ENCODE data around the gene MTRF1L.

DNA sequence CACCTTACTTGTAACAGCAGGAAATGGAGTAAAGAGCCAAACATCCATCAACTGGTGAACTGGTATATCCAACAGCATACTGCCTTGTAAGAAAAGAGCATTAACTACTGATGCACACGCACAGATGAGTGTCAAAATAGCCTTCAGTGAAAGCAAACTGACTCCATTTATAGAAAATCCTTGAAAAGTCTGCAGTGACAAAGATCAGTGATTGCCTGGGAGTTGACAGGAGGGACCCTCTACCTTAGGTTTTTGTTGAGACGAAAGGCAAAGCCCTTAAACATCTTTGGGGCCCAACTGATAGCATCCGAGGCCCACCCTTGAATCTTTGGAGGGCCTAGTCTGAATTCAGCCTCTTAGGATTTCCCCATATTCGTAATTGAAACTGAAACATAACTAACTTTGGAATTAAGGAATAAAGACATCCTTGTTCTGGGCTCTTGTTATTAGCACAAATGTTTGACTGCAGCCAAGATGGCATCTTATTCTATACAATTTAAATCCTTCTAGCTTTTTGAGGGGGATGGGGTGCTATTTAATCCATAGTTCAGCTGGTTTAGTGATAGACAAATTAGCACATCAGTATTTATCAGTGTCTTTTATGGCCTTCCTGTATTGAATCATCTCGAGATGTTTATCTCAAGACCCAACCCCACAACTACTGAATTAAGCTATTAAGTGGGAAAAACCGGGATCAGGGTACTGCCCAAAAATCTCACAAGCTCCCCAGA, 32.7 kb downstream of the MTRF1L start:
- TF ChIP-seq, protein P1, sequence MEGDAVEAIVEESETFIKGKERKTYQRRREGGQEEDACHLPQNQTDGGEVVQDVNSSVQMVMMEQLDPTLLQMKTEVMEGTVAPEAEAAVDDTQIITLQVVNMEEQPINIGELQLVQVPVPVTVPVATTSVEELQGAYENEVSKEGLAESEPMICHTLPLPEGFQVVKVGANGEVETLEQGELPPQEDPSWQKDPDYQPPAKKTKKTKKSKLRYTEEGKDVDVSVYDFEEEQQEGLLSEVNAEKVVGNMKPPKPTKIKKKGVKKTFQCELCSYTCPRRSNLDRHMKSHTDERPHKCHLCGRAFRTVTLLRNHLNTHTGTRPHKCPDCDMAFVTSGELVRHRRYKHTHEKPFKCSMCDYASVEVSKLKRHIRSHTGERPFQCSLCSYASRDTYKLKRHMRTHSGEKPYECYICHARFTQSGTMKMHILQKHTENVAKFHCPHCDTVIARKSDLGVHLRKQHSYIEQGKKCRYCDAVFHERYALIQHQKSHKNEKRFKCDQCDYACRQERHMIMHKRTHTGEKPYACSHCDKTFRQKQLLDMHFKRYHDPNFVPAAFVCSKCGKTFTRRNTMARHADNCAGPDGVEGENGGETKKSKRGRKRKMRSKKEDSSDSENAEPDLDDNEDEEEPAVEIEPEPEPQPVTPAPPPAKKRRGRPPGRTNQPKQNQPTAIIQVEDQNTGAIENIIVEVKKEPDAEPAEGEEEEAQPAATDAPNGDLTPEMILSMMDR (conservative IDR thresholded peaks at IDR 0.05 in 1 of 2, IDR thresholded peaks at IDR 0.05 in 1 of 2; ENCODE audit: extremely low read depth in 1 of 2, insufficient read depth in 1 of 2, low read depth in 1 of 2, low read length in 2 of 2), result no peak
- TF ChIP-seq EZH2 (IDR thresholded peaks at IDR 0.05; ENCODE audit: borderline replicate concordance, low read length), result no peak
